ENCODE results near the gene PHACTR3.

GRCh38 chr20:59790346-59790745, 186.0 kb downstream of the PHACTR3 start:
- TF ChIP-seq, protein P1, sequence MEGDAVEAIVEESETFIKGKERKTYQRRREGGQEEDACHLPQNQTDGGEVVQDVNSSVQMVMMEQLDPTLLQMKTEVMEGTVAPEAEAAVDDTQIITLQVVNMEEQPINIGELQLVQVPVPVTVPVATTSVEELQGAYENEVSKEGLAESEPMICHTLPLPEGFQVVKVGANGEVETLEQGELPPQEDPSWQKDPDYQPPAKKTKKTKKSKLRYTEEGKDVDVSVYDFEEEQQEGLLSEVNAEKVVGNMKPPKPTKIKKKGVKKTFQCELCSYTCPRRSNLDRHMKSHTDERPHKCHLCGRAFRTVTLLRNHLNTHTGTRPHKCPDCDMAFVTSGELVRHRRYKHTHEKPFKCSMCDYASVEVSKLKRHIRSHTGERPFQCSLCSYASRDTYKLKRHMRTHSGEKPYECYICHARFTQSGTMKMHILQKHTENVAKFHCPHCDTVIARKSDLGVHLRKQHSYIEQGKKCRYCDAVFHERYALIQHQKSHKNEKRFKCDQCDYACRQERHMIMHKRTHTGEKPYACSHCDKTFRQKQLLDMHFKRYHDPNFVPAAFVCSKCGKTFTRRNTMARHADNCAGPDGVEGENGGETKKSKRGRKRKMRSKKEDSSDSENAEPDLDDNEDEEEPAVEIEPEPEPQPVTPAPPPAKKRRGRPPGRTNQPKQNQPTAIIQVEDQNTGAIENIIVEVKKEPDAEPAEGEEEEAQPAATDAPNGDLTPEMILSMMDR (IDR thresholded peaks at IDR 0.05; ENCODE audit: low read depth, low read length, missing input control): no peak
- TF ChIP-seq ATF3 (IDR thresholded peaks at IDR 0.05) (no peak), RXRA (IDR thresholded peaks at IDR 0.05) (no peak), RAD21 (IDR thresholded peaks at IDR 0.05) (no peak), YY1 (IDR thresholded peaks at IDR 0.05) (no peak), SP1 (IDR thresholded peaks at IDR 0.05) (no peak), NR2F2 (IDR thresholded peaks at IDR 0.05) (no peak), EGR1 (IDR thresholded peaks at IDR 0.05; ENCODE audit: low read depth in 2 of 2) (no peak), HNF4A (conservative IDR thresholded peaks at IDR 0.05) (no peak), ZBTB33 (IDR thresholded peaks at IDR 0.05) (no peak), TAF1 (conservative IDR thresholded peaks at IDR 0.05) (no peak), FOXA1 (IDR thresholded peaks at IDR 0.05) (no peak)

Data from liver (tissue), 3 donors.